ENCODE measurements around the gene FAM13A. TPM values are rescaled to one million over a fixed set of nuclear protein-coding genes. Genes with fewer than 3 reads are reported as not detected.

The FAM13A gene
- total RNA-seq, 2 experiments from 2014 or later: 9.6 to 10.2 TPM

GRCh38 chr4:88821522-88821921 is 235.5 kb downstream of the FAM13A start:
- no peaks in the 10 kb centered on the region for H3K27me3 Mint-ChIP-seq

GRCh38 chr4:88820698-88821415 is 236.1 kb downstream of the FAM13A start:
- Histone ChIP-seq H3K4me3 (ENCODE audit: low read length) (peak overlapping the region; percentile 61), H3K9me3 (ENCODE audit: control insufficient read depth in 1 of 2, insufficient read depth in 1 of 2, low read length in 2 of 2) (no peaks in the 10 kb centered on the region), H3K27me3 (ENCODE audit: control insufficient read depth in 1 of 2, insufficient read depth in 2 of 2, low read length in 2 of 2) (no peaks in the 10 kb centered on the region), H3K36me3 (ENCODE audit: insufficient read depth, low read length) (no peaks in the 10 kb centered on the region), H3K4me1 (ENCODE audit: insufficient read depth, low read length) (peaks cover 6% of the 10 kb centered on the region), H3K27ac (ENCODE audit: low read depth in 1 of 2, low read length in 2 of 2) (no peak overlapping the region)
- CTCF ChIA-PET: interaction anchor here (0.6 to 7.8 kb wide), 4 partner anchors 10 to 202 kb away, joined by 3 to 111 read pairs (median 4); no protein-coding TSS in a partner anchor
- POLR2A ChIA-PET: interaction anchor here (3.2 kb wide), 1 partner anchor 203 kb away, joined by 14 read pairs; no protein-coding TSS in a partner anchor
- H3K27me3 Mint-ChIP-seq: no peaks in the 10 kb centered on the region
- peak overlapping the region; percentile 33 for H3K27ac Mint-ChIP-seq
- no peak for ATAC-seq (ENCODE audit: poor library complexity)
- no peaks in the 10 kb centered on the region for H3K9me3 Mint-ChIP-seq
- H3K4me3 Mint-ChIP-seq: peak overlapping the region; percentile 69
- H3K36me3 Mint-ChIP-seq (ENCODE audit: low read depth): peaks cover 6% of the 10 kb centered on the region
- intact Hi-C loops (cut with DNase I, micrococcal nuclease): loop anchor here (1.0 to 5.0 kb wide), 4 partner anchors 106 to 291 kb away; partner anchors contain the start of genes HERC3 (in 1 of the 2) and TIGD2 (in 1 of the 2)
- no peak for TF ChIP-seq CTCF (IDR thresholded peaks at IDR 0.05)
- peaks cover 50% of the 10 kb centered on the region for H3K4me1 Mint-ChIP-seq (ENCODE audit: low read depth)
- DNase-seq: no peak

More at GRCh38 chr4:88821522-88821921, 235.5 kb downstream of the FAM13A start:
- H3K4me1 Mint-ChIP-seq (ENCODE audit: low read depth): peaks cover 50% of the 10 kb centered on the region
- Histone ChIP-seq H3K36me3 (ENCODE audit: insufficient read depth, low read length) (no peaks in the 10 kb centered on the region), H3K27me3 (ENCODE audit: control insufficient read depth in 1 of 2, insufficient read depth in 2 of 2, low read length in 2 of 2) (no peaks in the 10 kb centered on the region), H3K27ac (ENCODE audit: low read depth in 1 of 2, low read length in 2 of 2) (no peak overlapping the region), H3K4me1 (ENCODE audit: insufficient read depth, low read length) (peaks cover 6% of the 10 kb centered on the region), H3K4me3 (ENCODE audit: low read length) (peak overlapping the region; percentile 61), H3K9me3 (ENCODE audit: control insufficient read depth in 1 of 2, insufficient read depth in 1 of 2, low read length in 2 of 2) (no peaks in the 10 kb centered on the region)
- ATAC-seq (ENCODE audit: poor library complexity): no peak
- peaks cover 6% of the 10 kb centered on the region for H3K36me3 Mint-ChIP-seq (ENCODE audit: low read depth)
- DNase-seq: no peak
- ChIA-PET POLR2A (no interaction called here), CTCF (interaction anchor here (0.6 to 7.8 kb wide), 3 partner anchors 21 to 201 kb away, joined by 3 to 111 read pairs (median 4); no protein-coding TSS in a partner anchor)
- intact Hi-C loops (cut with DNase I, micrococcal nuclease): loop anchor here (5.0 kb wide), 3 partner anchors 106 to 291 kb away; partner anchors contain the start of genes HERC3 (in 1 of the 2) and TIGD2 (in 1 of the 2)
- TF ChIP-seq CTCF (IDR thresholded peaks at IDR 0.05): no peak
- no peak overlapping the region for H3K4me3 Mint-ChIP-seq
- no peak overlapping the region for H3K27ac Mint-ChIP-seq
- no peaks in the 10 kb centered on the region for H3K9me3 Mint-ChIP-seq

- Mint-ChIP-seq H3K4me3 (peak overlapping the region; percentile 69), H3K9me3 (no peaks in the 10 kb centered on the region), H3K36me3 (ENCODE audit: low read depth) (peaks cover 6% of the 10 kb centered on the region), H3K4me1 (ENCODE audit: low read depth) (peaks cover 50% of the 10 kb centered on the region), H3K27me3 (no peaks in the 10 kb centered on the region), H3K27ac (peak overlapping the region; percentile 48)
- no peak for DNase-seq
- no peaks in the 10 kb centered on the region for H3K9me3 ChIP-seq (ENCODE audit: control insufficient read depth in 1 of 2, insufficient read depth in 1 of 2, low read length in 2 of 2)
- H3K36me3 ChIP-seq (ENCODE audit: insufficient read depth, low read length): no peaks in the 10 kb centered on the region
- intact Hi-C loops (cut with DNase I, micrococcal nuclease): loop anchor here (1.0 to 10.0 kb wide), 6 partner anchors 107 to 615 kb away; partner anchors contain the start of genes HERC3 (in 1 of the 2) and TIGD2 (in 1 of the 2)
- ChIA-PET CTCF (interaction anchor here (0.7 to 7.8 kb wide), 5 partner anchors 9 to 208 kb away, joined by 4 to 111 read pairs (median 7); no protein-coding TSS in a partner anchor), POLR2A (interaction anchor here (1.2 to 3.2 kb wide), 3 partner anchors 202 to 291 kb away, joined by 3 to 14 read pairs (median 4); partner anchors contain the start of gene TIGD2)
- H3K4me3 ChIP-seq (ENCODE audit: low read length): peak overlapping the region; percentile 61
- peaks cover 6% of the 10 kb centered on the region for H3K4me1 ChIP-seq (ENCODE audit: insufficient read depth, low read length)
- ATAC-seq (ENCODE audit: poor library complexity): no peak
- no peaks in the 10 kb centered on the region for H3K27me3 ChIP-seq (ENCODE audit: control insufficient read depth in 1 of 2, insufficient read depth in 2 of 2, low read length in 2 of 2)
- no peak overlapping the region for H3K27ac ChIP-seq (ENCODE audit: low read depth in 1 of 2, low read length in 2 of 2)
- no peak for TF ChIP-seq CTCF (IDR thresholded peaks at IDR 0.05)
Measured at GRCh38 chr4:88819818-88820697, 236.9 kb downstream of the FAM13A start.
